ENCODE data around the gene MCTP2.

The MCTP2 gene

DNA sequence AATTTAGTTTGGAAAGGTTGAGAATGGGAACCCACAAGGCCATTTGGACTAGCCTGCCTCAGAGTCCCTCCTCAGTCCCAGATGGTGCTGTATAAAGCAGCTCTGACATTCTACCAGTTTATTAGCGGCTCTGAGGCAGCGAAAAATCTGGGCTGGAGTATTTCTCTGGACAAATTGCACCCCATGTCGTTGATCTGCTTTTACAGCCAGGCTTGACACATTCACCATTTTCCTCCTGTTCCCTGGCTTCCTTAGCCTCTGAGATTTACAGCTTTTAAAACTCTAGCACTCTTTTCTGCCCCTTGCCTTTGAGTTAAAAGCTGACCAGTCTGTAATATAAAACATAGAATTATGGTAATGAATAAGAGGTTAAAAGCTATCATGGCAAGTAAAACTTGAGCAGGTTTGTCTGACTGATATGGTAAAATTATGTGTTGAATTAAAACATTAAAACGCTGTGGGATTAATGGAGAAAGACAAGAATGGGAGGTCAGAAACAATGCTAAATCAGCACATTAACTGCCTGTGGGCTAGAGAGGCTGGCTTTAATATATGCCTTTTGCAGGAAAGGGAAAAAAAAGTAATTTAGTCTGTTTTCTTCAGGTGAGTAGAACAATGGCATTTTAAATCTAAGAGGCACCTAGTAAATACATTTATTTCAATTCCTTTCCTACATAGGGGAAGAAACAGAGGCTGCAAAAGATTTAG is 131.2 kb downstream of the MCTP2 start:
- Histone ChIP-seq H3K27ac (ENCODE audit: extremely low read depth, low read depth, low read length) (no peak overlapping the region), H3K4me3 (ENCODE audit: low read depth, low read length) (no peak overlapping the region), H3K4me1 (ENCODE audit: control insufficient read depth, insufficient read depth, low read length) (no peaks in the 10 kb centered on the region), H3K9me3 (ENCODE audit: control insufficient read depth, insufficient read depth, low read depth, low read length) (no peaks in the 10 kb centered on the region), H3K36me3 (ENCODE audit: control insufficient read depth in 2 of 2, insufficient read depth in 1 of 2, low read length in 2 of 2) (no peaks in the 10 kb centered on the region)
- TF ChIP-seq KLF7 (tag by site-specific recombination; IDR thresholded peaks at IDR 0.05; ENCODE audit: borderline replicate concordance) (no peak), ZNF600 (tag by site-specific recombination; IDR thresholded peaks at IDR 0.05) (no peak), ZNF707 (tag by site-specific recombination; IDR thresholded peaks at IDR 0.05) (no peak), ZNF837 (tag by site-specific recombination; IDR thresholded peaks at IDR 0.05) (no peak), ZBTB8A (tag by site-specific recombination; IDR thresholded peaks at IDR 0.05) (no peak), ZNF776 (tag by site-specific recombination; IDR thresholded peaks at IDR 0.05; ENCODE audit: borderline replicate concordance) (no peak), FEZF1 (tag by site-specific recombination; IDR thresholded peaks at IDR 0.05) (no peak), MZF1 (tag by site-specific recombination; IDR thresholded peaks at IDR 0.05; ENCODE audit: borderline replicate concordance) (no peak), ZNF560 (tag by site-specific recombination; IDR thresholded peaks at IDR 0.05; ENCODE audit: borderline replicate concordance) (no peak), ZNF391 (tag by site-specific recombination; IDR thresholded peaks at IDR 0.05; ENCODE audit: borderline replicate concordance, low read depth) (no peak)
- TF ChIP-seq, protein P1, sequence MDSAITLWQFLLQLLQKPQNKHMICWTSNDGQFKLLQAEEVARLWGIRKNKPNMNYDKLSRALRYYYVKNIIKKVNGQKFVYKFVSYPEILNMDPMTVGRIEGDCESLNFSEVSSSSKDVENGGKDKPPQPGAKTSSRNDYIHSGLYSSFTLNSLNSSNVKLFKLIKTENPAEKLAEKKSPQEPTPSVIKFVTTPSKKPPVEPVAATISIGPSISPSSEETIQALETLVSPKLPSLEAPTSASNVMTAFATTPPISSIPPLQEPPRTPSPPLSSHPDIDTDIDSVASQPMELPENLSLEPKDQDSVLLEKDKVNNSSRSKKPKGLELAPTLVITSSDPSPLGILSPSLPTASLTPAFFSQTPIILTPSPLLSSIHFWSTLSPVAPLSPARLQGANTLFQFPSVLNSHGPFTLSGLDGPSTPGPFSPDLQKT (IDR thresholded peaks at IDR 0.05; ENCODE audit: borderline replicate concordance, low read depth, low read length) = no peak
- TF ChIP-seq, protein P2, sequence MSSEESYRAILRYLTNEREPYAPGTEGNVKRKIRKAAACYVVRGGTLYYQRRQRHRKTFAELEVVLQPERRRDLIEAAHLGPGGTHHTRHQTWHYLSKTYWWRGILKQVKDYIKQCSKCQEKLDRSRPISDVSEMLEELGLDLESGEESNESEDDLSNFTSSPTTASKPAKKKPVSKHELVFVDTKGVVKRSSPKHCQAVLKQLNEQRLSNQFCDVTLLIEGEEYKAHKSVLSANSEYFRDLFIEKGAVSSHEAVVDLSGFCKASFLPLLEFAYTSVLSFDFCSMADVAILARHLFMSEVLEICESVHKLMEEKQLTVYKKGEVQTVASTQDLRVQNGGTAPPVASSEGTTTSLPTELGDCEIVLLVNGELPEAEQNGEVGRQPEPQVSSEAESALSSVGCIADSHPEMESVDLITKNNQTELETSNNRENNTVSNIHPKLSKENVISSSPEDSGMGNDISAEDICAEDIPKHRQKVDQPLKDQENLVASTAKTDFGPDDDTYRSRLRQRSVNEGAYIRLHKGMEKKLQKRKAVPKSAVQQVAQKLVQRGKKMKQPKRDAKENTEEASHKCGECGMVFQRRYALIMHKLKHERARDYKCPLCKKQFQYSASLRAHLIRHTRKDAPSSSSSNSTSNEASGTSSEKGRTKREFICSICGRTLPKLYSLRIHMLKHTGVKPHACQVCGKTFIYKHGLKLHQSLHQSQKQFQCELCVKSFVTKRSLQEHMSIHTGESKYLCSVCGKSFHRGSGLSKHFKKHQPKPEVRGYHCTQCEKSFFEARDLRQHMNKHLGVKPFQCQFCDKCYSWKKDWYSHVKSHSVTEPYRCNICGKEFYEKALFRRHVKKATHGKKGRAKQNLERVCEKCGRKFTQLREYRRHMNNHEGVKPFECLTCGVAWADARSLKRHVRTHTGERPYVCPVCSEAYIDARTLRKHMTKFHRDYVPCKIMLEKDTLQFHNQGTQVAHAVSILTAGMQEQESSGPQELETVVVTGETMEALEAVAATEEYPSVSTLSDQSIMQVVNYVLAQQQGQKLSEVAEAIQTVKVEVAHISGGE (tag by site-specific recombination; conservative IDR thresholded peaks at IDR 0.05; ENCODE audit: low read depth) = no peak
- TF ChIP-seq, protein P3, sequence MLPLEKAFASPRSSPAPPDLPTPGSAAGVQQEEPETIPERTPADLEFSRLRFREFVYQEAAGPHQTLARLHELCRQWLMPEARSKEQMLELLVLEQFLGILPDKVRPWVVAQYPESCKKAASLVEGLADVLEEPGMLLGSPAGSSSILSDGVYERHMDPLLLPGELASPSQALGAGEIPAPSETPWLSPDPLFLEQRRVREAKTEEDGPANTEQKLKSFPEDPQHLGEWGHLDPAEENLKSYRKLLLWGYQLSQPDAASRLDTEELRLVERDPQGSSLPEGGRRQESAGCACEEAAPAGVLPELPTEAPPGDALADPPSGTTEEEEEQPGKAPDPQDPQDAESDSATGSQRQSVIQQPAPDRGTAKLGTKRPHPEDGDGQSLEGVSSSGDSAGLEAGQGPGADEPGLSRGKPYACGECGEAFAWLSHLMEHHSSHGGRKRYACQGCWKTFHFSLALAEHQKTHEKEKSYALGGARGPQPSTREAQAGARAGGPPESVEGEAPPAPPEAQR (tag by site-specific recombination; IDR thresholded peaks at IDR 0.05) = no peak
- TF ChIP-seq, protein P4, sequence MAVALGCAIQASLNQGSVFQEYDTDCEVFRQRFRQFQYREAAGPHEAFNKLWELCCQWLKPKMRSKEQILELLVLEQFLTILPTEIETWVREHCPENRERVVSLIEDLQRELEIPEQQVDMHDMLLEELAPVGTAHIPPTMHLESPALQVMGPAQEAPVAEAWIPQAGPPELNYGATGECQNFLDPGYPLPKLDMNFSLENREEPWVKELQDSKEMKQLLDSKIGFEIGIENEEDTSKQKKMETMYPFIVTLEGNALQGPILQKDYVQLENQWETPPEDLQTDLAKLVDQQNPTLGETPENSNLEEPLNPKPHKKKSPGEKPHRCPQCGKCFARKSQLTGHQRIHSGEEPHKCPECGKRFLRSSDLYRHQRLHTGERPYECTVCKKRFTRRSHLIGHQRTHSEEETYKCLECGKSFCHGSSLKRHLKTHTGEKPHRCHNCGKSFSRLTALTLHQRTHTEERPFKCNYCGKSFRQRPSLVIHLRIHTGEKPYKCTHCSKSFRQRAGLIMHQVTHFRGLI (tag by site-specific recombination; IDR thresholded peaks at IDR 0.05) = no peak
- TF ChIP-seq, protein P5, sequence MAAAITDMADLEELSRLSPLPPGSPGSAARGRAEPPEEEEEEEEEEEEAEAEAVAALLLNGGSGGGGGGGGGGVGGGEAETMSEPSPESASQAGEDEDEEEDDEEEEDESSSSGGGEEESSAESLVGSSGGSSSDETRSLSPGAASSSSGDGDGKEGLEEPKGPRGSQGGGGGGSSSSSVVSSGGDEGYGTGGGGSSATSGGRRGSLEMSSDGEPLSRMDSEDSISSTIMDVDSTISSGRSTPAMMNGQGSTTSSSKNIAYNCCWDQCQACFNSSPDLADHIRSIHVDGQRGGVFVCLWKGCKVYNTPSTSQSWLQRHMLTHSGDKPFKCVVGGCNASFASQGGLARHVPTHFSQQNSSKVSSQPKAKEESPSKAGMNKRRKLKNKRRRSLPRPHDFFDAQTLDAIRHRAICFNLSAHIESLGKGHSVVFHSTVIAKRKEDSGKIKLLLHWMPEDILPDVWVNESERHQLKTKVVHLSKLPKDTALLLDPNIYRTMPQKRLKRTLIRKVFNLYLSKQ (tag by site-specific recombination; IDR thresholded peaks at IDR 0.05; ENCODE audit: borderline replicate concordance) = no peak
- ChIA-PET POLR2A (no interaction called here), CTCF (interaction anchor here (0.7 to 1.5 kb wide), 3 partner anchors 28 to 77 kb away, joined by 3 to 4 read pairs (median 4); no protein-coding TSS in a partner anchor)
